HEK293T (cell line): Measurements from ENCODE around the gene NOX3.

Source experiments
- ARNT ChIP-seq: fragments of 450-650 bp; IDR thresholded peaks from 2 replicates; pipeline ENCODE4 v1.6.1; 2017; ENCODE audit warnings: mild to moderate bottlenecking
- BHLHE40 ChIP-seq: fragments of 450-650 bp; IDR thresholded peaks from 2 replicates; pipeline ENCODE4 v1.6.1; 2016; ENCODE audit warnings: mild to moderate bottlenecking, moderate library complexity, borderline replicate concordance
- CTBP1 ChIP-seq: fragments of 450-650 bp; IDR thresholded peaks from 2 replicates; pipeline ENCODE4 v1.6.1; 2016; ENCODE audit warnings: borderline replicate concordance
- ELF4 ChIP-seq: fragments of 450-650 bp; IDR thresholded peaks from 2 replicates; pipeline ENCODE4 v1.6.1; 2017; ENCODE audit warnings: antibody characterized with exemption
- FOXA1 ChIP-seq: fragments of 450-650 bp; IDR thresholded peaks from 2 replicates; pipeline ENCODE4 v1.6.1; 2016; ENCODE audit warnings: mild to moderate bottlenecking
- FOXK2 ChIP-seq: fragments of 450-650 bp; IDR thresholded peaks from 2 replicates; pipeline ENCODE4 v1.6.1; 2016; ENCODE audit warnings: mild to moderate bottlenecking
- FOXM1 ChIP-seq: fragments of 450-650 bp; IDR thresholded peaks from 2 replicates; pipeline ENCODE4 v1.6.1; 2017; ENCODE audit warnings: mild to moderate bottlenecking, borderline replicate concordance
- HDGF ChIP-seq: fragments of 450-650 bp; IDR thresholded peaks from 2 replicates; pipeline ENCODE4 v1.6.1; 2017; ENCODE audit warnings: antibody characterized with exemption, borderline replicate concordance
- LEF1 ChIP-seq: fragments of 450-650 bp; IDR thresholded peaks from 2 replicates; pipeline ENCODE4 v1.6.1; 2017; ENCODE audit warnings: mild to moderate bottlenecking, borderline replicate concordance
- NFRKB ChIP-seq: fragments of 450-650 bp; IDR thresholded peaks from 2 replicates; pipeline ENCODE4 v1.6.1; 2016; ENCODE audit warnings: mild to moderate bottlenecking, moderate library complexity
- SP1 ChIP-seq: fragments of 450-650 bp; IDR thresholded peaks from 2 replicates; pipeline ENCODE4 v1.6.1; 2017
- SUZ12 ChIP-seq: fragments of 450-650 bp; IDR thresholded peaks from 2 replicates; pipeline ENCODE4 v1.6.1; 2016; ENCODE audit warnings: mild to moderate bottlenecking
- TARDBP ChIP-seq: fragments of 450-650 bp; IDR thresholded peaks from 2 replicates; pipeline ENCODE4 v1.6.1; 2016

DNA sequence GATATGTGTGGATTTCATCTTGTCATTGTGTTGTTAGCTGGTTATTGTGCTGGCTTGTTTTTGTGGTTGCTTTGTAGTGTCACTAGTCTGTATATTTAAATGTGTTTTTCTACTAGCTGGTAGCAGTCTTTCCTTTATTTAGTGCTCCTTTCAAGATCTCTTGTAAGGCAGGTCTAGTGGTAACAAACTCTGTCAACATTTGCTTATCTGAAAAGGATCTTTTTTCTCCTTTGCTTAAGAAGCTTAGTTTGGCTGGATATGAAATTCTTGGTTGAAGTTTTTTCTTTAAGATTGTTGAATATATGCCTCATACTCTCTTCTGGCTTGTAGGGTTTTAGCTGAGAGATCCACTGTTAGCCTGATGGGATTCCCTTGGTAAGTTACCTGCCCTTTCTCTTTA lies 108.7 kb downstream of the NOX3 start:
- TF ChIP-seq HDGF, result no peak
- no peak for TF ChIP-seq FOXA1
- no peak for TF ChIP-seq BHLHE40
- TF ChIP-seq SUZ12, result no peak
- TF ChIP-seq ARNT, result no peak
- no peak for TF ChIP-seq FOXM1
- no peak for TF ChIP-seq SP1
- no peak for TF ChIP-seq FOXK2
- no peak for TF ChIP-seq TARDBP
- TF ChIP-seq CTBP1, result no peak
- no peak for TF ChIP-seq ELF4
- TF ChIP-seq LEF1, result no peak
- no peak for TF ChIP-seq NFRKB
